ENCODE results near the gene WDR45. TPM values are rescaled to one million over a fixed set of nuclear protein-coding genes. Genes with fewer than 3 reads are reported as not detected.

WDR45 gene
- total and polyA plus RNA-seq, 2 of the 13 experiments (the other 11 are each of a cell fraction or from before 2014, with no cell fraction given) = 16.4 to 65.5 TPM

DNA sequence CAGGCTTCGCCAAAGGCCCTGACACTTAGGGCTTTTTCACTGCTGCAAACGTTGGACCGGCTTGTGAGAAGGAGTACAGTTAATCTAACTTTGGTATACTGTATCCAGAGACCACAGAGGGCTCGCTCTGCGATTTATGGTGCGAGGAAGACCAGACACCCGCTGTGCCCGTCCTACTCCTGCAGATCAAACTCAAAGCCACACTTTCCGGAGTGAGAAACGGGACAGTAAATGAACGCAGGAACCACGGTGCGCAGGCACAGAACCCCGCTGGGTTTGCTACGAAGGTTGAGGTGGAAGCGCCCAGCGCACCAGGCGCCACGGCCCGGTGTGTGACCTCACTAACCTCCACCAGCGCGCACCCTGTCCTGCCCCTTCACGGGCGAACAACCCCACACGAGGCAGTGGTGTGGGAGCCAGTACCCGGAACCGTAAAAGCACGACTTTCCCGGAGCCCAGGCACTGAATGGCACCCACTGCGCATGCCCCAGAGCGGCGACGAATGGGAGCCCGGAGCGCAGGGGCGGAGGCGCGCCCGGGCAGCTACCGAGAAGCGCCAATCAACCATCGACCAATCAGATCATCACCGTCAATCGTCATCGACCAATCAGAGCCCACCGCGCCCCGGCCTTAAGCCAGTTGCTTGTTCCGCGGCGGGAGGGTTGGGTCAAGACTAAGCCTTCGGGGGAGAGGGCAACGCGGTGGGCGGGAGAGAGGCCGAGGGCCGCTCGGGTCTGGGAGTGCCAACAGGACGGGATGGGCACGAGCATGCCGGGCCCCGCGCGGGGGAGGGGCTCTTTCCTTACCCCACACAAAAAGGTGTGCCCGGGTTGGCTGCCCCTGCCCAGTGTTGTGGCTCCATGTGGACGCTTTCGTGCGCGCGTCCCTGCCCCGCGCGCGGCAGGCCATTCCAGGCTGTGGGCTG, 21.3 kb upstream of the WDR45 start (continued):
- TF ChIP-seq, protein P1, sequence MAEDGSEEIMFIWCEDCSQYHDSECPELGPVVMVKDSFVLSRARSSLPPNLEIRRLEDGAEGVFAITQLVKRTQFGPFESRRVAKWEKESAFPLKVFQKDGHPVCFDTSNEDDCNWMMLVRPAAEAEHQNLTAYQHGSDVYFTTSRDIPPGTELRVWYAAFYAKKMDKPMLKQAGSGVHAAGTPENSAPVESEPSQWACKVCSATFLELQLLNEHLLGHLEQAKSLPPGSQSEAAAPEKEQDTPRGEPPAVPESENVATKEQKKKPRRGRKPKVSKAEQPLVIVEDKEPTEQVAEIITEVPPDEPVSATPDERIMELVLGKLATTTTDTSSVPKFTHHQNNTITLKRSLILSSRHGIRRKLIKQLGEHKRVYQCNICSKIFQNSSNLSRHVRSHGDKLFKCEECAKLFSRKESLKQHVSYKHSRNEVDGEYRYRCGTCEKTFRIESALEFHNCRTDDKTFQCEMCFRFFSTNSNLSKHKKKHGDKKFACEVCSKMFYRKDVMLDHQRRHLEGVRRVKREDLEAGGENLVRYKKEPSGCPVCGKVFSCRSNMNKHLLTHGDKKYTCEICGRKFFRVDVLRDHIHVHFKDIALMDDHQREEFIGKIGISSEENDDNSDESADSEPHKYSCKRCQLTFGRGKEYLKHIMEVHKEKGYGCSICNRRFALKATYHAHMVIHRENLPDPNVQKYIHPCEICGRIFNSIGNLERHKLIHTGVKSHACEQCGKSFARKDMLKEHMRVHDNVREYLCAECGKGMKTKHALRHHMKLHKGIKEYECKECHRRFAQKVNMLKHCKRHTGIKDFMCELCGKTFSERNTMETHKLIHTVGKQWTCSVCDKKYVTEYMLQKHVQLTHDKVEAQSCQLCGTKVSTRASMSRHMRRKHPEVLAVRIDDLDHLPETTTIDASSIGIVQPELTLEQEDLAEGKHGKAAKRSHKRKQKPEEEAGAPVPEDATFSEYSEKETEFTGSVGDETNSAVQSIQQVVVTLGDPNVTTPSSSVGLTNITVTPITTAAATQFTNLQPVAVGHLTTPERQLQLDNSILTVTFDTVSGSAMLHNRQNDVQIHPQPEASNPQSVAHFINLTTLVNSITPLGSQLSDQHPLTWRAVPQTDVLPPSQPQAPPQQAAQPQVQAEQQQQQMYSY (CRISPR knock-in tag; IDR thresholded peaks at IDR 0.05) = no peak
- TF ChIP-seq PTBP1 (IDR thresholded peaks at IDR 0.05; ENCODE audit: low read depth, low read length, poor library complexity, severe bottlenecking) (no peak), SNRNP70 (IDR thresholded peaks at IDR 0.05; ENCODE audit: low read depth, low read length) (no peak), ZNF496 (CRISPR knock-in tag; IDR thresholded peaks at IDR 0.05; ENCODE audit: insufficient replicate concordance) (no peak), ZNF83 (CRISPR knock-in tag; IDR thresholded peaks at IDR 0.05; ENCODE audit: borderline replicate concordance) (0 out of 2 replicates have a peak, but pooled peaks have one; percentile 17), RFXANK (CRISPR knock-in tag; IDR thresholded peaks at IDR 0.05) (no peak), MAFF (IDR thresholded peaks at IDR 0.05; ENCODE audit: low read depth, low read length) (no peak), BCL6 (CRISPR knock-in tag; IDR thresholded peaks at IDR 0.05) (0 out of 2 replicates have a peak, but pooled peaks have one; percentile 17)
- TF ChIP-seq, protein P2, sequence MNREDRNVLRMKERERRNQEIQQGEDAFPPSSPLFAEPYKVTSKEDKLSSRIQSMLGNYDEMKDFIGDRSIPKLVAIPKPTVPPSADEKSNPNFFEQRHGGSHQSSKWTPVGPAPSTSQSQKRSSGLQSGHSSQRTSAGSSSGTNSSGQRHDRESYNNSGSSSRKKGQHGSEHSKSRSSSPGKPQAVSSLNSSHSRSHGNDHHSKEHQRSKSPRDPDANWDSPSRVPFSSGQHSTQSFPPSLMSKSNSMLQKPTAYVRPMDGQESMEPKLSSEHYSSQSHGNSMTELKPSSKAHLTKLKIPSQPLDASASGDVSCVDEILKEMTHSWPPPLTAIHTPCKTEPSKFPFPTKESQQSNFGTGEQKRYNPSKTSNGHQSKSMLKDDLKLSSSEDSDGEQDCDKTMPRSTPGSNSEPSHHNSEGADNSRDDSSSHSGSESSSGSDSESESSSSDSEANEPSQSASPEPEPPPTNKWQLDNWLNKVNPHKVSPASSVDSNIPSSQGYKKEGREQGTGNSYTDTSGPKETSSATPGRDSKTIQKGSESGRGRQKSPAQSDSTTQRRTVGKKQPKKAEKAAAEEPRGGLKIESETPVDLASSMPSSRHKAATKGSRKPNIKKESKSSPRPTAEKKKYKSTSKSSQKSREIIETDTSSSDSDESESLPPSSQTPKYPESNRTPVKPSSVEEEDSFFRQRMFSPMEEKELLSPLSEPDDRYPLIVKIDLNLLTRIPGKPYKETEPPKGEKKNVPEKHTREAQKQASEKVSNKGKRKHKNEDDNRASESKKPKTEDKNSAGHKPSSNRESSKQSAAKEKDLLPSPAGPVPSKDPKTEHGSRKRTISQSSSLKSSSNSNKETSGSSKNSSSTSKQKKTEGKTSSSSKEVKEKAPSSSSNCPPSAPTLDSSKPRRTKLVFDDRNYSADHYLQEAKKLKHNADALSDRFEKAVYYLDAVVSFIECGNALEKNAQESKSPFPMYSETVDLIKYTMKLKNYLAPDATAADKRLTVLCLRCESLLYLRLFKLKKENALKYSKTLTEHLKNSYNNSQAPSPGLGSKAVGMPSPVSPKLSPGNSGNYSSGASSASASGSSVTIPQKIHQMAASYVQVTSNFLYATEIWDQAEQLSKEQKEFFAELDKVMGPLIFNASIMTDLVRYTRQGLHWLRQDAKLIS (CRISPR knock-in tag; IDR thresholded peaks at IDR 0.05) = no peak
- TF ChIP-seq, protein P3, sequence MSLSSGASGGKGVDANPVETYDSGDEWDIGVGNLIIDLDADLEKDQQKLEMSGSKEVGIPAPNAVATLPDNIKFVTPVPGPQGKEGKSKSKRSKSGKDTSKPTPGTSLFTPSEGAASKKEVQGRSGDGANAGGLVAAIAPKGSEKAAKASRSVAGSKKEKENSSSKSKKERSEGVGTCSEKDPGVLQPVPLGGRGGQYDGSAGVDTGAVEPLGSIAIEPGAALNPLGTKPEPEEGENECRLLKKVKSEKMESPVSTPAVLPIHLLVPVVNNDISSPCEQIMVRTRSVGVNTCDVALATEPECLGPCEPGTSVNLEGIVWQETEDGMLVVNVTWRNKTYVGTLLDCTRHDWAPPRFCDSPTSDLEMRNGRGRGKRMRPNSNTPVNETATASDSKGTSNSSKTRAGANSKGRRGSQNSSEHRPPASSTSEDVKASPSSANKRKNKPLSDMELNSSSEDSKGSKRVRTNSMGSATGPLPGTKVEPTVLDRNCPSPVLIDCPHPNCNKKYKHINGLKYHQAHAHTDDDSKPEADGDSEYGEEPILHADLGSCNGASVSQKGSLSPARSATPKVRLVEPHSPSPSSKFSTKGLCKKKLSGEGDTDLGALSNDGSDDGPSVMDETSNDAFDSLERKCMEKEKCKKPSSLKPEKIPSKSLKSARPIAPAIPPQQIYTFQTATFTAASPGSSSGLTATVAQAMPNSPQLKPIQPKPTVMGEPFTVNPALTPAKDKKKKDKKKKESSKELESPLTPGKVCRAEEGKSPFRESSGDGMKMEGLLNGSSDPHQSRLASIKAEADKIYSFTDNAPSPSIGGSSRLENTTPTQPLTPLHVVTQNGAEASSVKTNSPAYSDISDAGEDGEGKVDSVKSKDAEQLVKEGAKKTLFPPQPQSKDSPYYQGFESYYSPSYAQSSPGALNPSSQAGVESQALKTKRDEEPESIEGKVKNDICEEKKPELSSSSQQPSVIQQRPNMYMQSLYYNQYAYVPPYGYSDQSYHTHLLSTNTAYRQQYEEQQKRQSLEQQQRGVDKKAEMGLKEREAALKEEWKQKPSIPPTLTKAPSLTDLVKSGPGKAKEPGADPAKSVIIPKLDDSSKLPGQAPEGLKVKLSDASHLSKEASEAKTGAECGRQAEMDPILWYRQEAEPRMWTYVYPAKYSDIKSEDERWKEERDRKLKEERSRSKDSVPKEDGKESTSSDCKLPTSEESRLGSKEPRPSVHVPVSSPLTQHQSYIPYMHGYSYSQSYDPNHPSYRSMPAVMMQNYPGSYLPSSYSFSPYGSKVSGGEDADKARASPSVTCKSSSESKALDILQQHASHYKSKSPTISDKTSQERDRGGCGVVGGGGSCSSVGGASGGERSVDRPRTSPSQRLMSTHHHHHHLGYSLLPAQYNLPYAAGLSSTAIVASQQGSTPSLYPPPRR (CRISPR knock-in tag; IDR thresholded peaks at IDR 0.05; ENCODE audit: borderline replicate concordance) = no peak
- TF ChIP-seq, protein P4, sequence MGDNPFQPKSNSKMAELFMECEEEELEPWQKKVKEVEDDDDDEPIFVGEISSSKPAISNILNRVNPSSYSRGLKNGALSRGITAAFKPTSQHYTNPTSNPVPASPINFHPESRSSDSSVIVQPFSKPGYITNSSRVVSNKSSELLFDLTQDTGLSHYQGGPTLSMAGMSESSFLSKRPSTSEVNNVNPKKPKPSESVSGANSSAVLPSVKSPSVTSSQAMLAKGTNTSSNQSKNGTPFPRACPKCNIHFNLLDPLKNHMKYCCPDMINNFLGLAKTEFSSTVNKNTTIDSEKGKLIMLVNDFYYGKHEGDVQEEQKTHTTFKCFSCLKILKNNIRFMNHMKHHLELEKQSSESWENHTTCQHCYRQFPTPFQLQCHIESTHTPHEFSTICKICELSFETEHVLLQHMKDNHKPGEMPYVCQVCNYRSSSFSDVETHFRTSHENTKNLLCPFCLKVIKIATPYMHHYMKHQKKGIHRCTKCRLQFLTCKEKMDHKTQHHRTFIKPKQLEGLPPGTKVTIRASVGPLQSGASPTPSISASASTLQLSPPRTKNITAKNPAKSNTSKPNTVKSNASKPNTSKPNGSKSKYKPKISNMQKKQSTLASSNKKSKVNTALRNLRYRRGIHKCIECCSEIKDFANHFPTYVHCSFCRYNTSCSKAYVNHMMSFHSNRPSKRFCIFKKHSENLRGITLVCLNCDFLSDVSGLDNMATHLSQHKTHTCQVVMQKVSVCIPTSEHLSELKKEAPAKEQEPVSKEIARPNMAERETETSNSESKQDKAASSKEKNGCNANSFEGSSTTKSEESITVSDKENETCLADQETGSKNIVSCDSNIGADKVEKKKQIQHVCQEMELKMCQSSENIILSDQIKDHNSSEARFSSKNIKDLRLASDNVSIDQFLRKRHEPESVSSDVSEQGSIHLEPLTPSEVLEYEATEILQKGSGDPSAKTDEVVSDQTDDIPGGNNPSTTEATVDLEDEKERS (CRISPR knock-in tag; IDR thresholded peaks at IDR 0.05) = no peak
